GM18511 (cell line): ENCODE measurements around the gene KCNQ1OT1.

Source experiments
- ATAC-seq: cut with Tn5 transposase; IDR thresholded peaks from one replicate; pipeline ENCODE4 v1.9.1; 2021; ENCODE audit warnings: mild to moderate bottlenecking, moderate library complexity; ENCODE audit not compliant: unreplicated experiment

Gene KCNQ1OT1

DNA sequence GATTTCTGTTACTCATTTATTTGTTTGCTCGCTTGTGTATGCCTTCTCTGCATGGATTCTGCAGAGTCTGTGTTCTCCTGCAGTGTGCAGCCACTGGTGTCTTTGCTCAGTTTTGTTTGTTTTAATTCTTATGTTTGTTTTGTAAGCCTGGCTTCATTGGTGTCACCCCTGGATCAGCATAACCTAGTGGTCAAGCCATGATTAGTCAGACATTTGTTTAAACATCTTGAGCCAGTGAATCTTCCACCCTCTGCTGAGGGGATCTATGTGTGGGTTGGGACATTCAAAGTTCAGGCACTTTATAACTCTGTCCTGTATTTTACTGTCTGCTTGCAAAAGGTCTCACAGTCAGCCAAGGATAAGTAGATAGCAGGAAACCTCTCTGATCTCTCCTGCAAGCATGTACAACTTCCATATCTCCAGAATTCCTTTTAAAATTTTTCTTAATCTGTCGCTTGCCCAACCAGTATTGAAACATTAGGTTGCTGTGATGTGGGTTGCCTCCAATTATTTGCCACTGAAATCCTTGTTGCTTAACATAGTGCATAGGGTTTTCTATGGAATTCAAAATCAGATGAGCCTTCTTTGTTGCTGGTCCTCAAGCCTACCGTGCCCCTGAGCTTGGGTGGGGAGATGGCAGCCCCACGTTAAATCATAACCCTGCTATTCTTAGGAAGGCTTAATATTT is 86.8 kb downstream of the KCNQ1OT1 start:
- no peak for ATAC-seq

DNA sequence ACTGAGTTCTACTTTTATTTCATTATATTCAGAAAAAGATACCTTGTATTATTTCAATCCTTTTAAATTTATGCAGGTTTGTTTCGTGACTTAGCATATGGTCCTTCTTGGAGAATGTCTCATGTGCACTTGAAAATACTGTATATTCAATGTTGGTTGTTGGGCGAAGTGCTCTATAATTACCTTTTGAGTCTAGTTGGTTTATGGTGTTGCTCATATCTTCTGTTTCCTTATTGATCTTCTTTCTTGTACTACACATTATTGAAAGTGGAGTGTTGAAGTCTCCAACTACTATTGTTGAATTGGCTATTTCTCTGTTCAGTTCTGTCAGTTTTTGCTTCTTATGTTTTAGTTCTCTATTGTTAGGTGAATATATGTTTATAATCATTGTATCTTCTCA is 90.4 kb downstream of the KCNQ1OT1 start:
- ATAC-seq: no peak

DNA sequence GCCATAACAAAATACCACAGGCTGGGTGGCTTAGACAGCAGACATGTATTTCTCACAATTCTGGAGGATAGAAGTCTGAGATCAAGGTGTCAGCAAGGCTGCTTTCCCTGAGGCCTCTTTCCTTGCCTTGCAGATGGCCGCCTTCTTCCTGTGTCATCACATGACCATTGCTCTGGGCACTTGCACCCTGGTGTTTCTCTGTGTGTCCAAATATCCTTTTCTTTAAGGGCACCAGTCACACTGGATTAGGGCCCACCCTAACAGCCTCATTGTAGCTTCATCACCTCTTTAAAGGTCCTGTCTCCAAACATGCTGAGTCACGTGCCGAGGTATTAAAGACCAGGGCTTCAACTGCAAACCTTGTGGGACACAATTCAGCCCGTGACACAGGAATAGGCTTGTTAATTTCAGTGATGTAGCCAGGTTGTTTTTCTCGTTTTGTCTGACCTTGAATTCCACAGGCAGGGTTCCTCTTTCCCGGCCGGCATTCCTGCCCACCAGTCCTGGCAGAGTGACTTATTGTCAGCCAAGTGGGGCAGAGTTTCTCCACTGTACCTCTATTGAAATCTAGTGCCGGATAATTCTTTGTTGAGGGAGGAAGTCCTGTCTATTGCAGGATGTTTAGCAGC is 100.1 kb downstream of the KCNQ1OT1 start:
- ATAC-seq: no peak

DNA sequence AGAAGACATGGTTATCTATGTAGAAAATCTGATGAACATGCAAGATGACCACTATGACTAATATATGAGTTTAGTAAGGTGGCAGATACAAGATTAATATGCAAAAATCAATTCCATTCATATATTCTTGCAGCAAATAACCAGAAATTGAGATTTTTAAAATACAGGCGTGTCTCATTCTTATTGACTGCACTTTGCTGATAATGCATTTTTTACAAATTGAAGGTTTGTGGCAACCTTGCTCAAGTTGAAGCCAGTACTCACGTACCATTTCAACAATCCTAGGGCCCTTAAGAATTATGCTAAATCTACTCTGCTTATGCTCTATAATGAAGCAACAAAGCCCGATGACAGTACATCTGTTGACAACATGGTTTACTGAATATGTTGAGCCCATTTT is 104.6 kb downstream of the KCNQ1OT1 start:
- no peak for ATAC-seq

DNA sequence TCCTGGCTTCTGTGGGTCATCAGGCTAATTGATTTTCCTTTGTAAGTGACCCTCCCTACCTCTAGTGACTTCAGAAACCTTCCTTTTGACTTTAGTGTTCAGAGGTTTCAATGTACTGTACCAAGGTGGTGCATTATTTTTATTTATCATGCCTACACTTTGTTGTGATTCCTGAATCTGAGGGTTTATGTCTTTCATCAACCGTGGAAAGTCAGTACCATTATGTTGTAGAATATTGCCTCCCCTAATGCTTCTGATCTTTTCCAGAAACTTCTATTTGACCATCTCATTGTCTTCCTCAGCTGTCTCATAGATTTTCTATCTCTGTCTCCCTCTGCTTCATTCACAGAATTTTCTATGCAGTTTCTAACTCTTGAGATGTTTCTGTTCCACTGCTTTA is 105.5 kb downstream of the KCNQ1OT1 start:
- ATAC-seq: no peak

DNA sequence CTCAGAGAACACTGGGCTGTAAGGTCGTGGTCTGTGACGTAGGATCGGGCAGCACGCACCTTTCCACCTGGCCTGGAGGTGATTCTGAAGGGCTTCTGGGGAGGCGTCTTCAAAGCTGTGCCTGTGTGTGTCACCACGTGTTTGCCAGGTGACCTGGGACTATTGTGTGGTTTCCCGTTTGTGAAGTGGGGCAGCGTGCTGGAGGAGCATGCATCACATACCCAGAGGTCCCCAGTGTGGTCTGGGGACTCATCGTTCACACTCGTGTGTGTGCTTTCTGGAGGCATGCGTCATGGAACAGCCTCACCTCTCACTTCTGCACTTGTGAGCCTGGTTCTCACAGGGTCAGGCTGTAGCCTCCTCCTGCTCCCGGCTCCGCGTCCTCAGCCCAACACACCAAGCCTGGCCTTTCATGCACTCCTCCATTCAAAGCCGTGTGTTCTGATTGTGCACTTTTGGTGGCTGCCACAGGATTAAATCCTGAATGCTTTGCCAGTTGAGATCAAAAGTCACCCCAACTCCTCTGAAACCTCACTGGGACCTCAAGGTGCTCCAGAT is 106.3 kb downstream of the KCNQ1OT1 start:
- no peak for ATAC-seq

DNA sequence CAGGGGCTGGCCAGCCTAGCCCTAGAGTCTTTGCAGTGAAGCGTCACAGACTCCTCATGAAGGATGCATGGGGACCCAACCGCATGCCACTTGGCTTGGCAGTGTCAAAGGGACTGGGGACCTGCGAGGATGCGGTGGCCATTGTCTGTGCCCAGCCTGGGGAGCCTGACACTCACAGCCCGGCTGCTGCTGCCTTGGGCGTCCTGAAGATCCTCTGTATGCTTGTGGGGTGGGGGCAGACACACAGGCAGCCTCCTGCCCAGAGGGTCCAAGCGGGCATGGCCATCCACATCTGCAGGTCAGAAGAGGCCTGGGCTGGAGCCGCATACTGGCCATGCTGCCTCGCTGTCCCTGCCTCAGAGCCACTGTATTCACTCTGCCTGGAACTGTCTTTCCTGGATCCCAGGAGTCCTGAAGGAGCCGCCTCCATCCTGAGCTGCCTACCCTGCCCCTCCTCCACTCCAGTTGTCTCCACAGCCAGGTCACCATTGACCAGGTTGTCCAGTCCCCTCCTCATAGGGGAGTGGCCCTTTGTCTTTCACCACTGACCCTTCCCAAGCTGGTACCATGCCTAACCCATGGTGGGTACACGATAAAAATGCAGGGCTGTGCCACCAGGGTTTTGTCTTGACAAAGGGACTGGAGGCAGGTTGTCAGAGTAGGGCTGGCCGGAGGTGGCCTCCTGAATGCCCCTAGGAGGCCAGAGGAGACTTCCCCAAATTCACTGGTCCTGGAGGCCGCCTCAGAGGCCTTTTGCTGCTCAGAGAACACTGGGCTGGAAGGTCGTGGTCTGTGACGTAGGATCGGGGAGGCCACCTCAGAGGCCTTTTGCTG is 107.0 kb downstream of the KCNQ1OT1 start:
- no peak for ATAC-seq

DNA sequence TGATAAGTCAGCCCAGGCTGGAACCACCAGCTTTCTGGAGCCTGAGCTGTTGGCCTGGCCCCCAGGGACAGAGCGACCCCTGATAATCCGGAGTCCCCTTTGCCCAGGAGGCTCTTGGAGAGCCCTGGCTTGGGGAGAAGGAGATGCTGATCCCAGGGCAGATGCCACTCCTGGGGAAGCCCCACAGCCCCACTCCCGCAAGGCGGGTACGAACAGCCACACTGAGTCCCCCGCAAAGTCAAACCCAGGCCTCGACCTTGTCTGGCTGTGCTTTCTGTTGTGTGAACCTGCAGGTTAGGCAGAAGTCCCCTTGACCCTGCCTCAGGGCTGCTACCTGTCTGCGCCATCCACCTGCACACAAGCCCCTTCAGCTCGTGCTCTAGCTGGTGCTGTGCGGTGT is 108.0 kb downstream of the KCNQ1OT1 start:
- no peak for ATAC-seq

DNA sequence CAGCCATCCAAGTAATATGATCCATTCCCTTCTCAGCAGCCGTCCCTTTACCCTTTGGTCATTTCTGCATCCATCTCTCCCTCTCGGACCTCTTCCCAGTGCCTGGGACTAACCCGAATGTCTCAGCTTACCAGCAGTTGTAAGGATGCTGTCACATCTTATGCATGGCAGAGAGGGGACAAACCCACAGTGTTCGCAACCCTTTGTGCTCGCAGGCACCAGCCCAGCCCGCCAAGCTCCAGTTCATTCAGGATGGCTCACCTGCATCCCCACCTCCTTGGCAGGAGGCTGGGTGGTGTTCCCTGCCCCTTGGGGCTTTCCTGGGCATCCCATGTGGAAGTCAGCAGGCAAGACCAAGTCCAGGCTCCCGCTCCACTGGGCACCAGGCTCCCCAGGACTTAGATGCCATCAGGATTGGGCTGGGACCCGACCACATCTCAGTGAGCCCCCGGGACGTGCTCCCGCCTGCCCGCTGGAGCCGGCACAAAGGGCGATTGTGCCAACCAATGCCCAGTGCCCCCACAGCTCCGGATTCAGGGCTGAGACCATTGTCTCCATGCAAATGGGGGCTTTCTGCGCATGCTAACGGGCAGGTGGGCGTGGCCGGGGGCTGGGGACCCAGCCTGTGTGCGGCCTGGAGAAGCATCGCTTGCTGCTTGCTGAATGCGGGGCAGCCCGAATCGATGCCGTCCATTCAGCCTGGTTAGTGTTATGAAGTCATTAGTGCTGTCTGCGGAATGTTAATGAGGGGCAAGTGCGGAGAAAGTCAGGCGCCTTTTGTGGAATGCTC is 108.6 kb downstream of the KCNQ1OT1 start:
- ATAC-seq: no peak

DNA sequence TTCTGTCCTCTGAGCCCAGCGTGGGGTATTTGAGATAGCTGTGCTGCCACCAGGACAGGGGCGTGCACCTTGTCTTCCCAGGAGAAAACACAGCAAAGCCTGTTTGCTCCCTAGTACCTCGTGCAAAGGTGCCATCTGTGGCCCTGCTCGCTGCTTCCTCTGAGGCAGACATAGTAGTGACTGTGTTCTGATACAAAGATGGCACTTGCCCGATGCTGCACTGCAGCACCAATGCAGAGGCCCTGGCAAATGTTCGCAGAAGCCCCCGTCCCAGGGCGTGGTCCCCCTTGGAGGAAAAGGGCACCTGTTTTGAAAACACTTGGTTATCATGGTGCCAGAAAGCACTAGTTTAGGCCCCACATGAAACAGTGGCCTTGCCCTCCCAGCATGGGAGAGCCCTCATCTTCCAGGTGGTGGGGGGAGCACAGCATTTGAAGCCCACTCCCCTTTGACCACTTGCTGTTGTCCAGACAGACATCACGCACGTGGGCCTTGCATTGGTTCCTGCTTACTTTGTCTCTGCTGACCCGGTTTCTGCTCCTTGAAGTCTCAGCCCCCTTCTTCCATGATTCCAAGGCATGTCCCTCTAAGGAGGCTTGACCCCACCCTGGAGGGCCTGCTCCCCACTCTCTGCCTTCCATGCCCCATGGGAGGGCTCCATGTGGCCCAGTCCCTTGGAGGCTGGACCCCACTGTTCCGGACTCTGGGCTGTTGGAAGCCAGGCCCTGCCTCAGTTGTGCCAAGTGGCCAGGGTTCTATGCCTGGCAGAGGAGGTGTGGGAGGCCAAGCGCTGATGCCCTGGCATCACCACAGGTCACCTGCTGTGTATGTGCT is 109.4 kb downstream of the KCNQ1OT1 start:
- no peak for ATAC-seq

DNA sequence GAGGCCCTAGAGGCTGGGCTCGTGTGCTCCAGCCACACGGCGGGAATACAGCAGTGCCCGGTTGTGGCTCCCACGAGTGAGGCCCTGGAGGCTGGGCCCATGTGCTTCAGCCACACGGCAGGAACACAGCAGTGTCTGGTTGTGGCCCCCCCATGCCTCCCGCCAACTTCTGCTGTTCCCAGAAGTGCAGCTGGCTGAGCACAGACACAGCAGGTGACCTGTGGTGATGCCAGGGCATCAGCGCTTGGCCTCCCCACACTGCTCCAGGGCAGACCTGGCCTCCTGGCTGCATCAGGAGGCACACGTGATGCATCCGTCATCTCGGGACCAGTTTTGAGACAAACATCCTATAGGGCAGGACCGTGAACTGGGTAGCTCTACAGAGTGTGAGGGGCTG is 110.3 kb downstream of the KCNQ1OT1 start:
- no peak for ATAC-seq

DNA sequence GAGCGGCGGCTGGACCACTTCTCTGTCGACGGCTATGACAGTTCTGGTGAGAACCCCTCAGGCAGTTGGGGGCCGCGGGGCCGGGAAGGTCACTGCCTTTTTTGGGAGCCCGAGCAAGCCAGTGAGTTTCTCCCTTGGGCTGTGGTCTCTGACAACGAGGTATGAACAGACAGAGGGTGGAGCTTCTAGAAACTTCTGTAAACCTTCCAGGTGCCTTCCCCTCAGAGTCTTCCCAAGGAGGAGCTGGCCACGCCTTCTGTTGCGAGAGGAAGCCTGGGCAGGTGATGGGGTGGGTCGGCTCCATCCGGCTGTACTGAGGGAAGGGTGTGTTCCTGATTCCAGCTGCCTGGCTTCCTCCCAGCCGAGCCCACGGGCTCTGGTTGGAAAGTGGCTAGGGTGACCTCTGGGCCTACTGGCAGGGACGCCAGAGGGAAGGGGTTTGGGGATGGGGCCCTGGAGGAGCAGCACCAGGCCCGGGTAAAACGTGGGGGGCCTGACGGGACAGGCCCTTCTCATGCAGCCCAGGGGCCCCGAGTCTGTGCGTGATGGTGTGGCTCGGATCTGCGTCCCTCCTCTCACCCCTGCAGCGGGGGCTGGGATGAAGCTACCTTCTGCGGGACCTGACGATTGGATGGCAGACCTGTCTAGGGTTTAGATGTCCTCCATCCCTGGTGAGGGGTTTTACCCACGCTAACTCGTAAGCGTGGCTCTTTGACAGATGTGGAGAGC is 110.8 kb downstream of the KCNQ1OT1 start:
- no peak for ATAC-seq

DNA sequence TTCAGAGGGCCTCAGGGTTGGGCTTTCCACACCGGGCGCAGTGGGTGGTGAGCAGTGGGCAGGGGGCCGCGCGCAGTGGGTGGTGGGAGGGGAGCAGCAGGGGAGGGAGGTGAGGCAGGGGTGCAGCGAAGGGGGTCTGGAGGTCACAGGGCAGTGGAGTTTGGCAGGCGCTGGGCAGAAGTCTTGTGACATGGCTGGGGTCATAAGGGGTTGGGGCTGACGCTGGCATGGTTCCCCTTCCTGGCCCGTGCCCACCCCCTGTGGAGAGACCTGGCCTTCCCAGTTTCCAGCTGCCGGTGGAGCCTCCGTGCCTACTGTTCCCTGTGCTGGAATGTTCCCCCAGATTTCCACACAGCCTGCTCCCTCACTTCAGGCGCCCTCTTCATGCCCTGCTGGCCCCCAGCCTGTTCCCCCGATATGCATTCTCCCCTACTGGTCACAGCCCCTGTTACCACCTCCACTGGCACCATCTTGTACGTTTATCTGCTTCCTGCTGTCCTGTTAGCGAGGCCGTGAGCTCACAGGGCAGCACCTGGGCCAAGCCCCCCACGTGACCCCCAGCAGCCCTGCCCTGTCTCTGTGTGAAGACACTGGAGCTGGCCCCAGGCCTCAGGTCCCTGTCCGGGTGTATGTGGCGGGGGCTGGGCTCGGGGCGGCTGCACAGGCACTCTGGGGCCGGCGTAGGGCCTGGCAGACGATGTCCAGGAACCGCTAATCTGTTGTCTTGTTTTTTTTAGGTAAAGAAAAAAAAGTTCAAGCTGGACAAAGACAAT is 111.6 kb downstream of the KCNQ1OT1 start:
- ATAC-seq: no peak

DNA sequence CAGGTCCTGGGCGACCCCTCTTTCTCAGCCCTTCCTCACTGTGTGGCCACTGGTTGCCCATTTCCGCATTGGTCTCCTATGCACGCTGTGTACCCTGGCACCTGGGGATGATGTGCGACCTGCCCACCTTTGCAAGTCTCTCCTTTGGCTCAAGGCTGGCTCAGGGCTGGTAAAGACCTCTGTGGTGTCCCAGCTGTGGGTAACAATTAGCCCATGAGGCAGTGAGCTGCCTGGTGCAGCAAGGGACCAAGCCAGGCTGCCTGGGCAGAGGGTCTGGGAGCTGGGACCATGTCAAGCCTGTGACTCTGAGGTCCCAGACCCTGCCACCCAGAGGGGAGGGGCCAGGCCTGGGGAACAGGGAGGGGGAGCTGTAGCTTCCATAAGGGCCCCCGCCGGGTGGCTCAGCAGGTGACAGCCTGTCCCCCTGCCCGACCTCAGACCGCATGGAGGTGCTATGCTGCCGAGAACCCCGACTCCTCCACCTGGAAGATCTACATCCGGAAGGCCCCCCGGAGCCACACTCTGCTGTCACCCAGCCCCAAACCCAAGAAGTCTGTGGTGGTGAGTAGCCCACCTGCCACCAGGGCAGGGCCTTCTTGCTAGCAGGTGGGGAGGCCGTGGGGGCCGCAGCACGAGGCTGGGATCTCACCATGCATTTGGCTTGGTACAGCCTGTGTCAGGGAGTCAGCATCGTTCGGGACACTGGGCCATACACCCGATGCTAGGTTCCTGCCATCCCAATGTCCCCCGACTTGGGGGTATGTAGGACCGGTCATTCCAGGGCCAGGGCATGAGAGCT is 112.5 kb downstream of the KCNQ1OT1 start:
- ATAC-seq: no peak

DNA sequence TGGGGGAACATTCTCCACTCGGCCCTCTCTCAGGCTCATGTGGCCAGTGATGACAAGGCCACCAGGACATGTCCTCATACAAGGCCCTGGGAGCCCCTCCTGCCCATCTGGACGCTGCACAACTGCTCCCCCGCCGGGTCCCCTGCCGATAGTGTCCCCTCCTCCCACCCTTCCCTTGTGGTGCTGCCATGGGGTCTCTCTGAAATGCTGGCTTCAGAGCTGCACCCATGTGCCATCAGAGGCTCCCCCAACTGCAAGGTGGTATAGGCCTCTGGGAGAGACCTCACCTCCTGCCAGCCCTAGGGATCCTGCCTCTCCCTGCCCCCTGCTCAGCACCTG is 113.0 kb downstream of the KCNQ1OT1 start:
- ATAC-seq: no peak

DNA sequence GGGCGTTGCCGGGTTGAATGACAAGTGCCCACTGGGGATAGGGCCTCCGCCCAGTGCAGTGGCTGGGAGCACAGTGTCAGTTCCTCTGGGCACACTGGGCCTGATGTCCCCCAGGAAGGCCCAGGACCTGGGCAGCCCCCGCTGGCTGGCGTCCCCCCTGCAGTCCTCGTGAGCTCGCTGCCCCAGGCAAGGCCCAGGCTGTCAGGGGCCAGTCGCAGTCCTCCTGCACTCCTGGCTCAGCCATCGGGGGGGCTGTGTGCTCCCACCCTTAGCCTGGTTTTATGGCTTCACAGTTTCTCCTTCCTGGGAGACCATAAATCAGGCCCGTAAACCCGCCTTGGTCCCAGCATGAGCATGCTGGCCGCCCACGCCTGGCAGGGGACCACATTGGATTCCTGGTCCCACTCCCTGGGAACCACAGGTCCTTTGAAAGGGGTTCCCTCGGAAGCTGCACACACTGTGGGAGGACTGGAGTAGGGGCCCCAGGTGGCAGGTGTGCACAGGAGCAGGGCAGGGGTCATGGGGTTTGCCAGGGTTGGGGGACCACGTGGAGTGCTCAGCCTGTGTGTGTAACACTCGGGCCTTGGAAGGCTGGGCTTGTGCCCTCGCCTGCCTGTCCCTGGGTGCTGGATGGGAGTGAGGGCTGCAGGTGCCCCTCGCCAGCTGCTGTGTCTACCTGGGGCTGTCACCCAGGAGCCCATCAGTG is 113.6 kb downstream of the KCNQ1OT1 start:
- ATAC-seq: no peak

DNA sequence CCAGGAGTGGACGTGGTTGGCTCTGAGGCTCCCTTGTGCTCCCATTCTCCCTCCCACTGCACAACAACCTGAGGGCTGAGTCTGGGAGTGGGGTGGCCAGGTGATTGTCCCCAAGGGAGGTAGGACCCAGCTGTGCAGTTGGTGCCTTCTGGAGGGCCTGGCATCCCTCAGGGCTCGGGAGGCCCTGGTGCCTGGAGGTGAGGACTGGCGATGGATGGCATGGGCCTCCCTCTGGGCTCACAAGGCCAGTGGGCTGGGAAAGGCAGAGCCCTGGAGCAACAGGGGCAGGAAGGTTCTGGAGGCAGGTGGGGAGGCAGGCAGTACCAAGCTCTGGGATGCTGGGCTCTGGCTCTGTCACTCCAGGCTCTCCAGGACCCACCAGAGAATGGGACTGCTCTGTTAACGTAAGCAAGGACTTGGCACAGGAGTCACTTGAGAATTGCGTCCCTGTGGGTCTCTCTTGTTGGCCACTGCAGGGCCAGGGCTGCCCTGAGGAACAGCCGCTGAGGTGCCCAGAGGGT is 114.2 kb downstream of the KCNQ1OT1 start:
- ATAC-seq: no peak
